Measurements from ENCODE around the gene PLCXD3.

The PLCXD3 gene

GRCh38 chr5:41349846-41350245, 160.6 kb downstream of the PLCXD3 start:
- TF ChIP-seq, protein P1, sequence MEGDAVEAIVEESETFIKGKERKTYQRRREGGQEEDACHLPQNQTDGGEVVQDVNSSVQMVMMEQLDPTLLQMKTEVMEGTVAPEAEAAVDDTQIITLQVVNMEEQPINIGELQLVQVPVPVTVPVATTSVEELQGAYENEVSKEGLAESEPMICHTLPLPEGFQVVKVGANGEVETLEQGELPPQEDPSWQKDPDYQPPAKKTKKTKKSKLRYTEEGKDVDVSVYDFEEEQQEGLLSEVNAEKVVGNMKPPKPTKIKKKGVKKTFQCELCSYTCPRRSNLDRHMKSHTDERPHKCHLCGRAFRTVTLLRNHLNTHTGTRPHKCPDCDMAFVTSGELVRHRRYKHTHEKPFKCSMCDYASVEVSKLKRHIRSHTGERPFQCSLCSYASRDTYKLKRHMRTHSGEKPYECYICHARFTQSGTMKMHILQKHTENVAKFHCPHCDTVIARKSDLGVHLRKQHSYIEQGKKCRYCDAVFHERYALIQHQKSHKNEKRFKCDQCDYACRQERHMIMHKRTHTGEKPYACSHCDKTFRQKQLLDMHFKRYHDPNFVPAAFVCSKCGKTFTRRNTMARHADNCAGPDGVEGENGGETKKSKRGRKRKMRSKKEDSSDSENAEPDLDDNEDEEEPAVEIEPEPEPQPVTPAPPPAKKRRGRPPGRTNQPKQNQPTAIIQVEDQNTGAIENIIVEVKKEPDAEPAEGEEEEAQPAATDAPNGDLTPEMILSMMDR (IDR thresholded peaks at IDR 0.05; ENCODE audit: control extremely low read depth, extremely low read depth, low read depth, missing control alignments) = no peak

GRCh38 chr5:41347569-41347968, 162.8 kb downstream of the PLCXD3 start:
- CTCF ChIA-PET = interaction anchor here (1.5 kb wide), 1 partner anchor 14 kb away, joined by 4 read pairs; no protein-coding TSS in a partner anchor
- no peak for DNase-seq (ENCODE audit: extremely low spot score)
- POLR2A ChIA-PET = no interaction called here
- TF ChIP-seq, protein P1 (IDR thresholded peaks at IDR 0.05; ENCODE audit: control extremely low read depth, extremely low read depth, low read depth, missing control alignments) = no peak

More at GRCh38 chr5:41349846-41350245, 160.6 kb downstream of the PLCXD3 start:
- no peak for DNase-seq (ENCODE audit: extremely low spot score)
- ChIA-PET POLR2A (no interaction called here), CTCF (interaction anchor here (0.9 to 1.5 kb wide), 3 partner anchors 9 to 11 kb away, joined by 3 read pairs; no protein-coding TSS in a partner anchor)

- POLR2A ChIA-PET = no interaction called here
- TF ChIP-seq, protein P1 (IDR thresholded peaks at IDR 0.05; ENCODE audit: control extremely low read depth, extremely low read depth, low read depth, missing control alignments) = no peak
- CTCF ChIA-PET = interaction anchor here (1.5 kb wide), 1 partner anchor 15 kb away, joined by 4 read pairs; no protein-coding TSS in a partner anchor
- no peak for DNase-seq (ENCODE audit: extremely low spot score)
Observed at GRCh38 chr5:41346609-41347008, 163.8 kb downstream of the PLCXD3 start.

GRCh38 chr5:41345295-41345694, 165.1 kb downstream of the PLCXD3 start:
- POLR2A ChIA-PET = no interaction called here
- TF ChIP-seq, protein P1 (IDR thresholded peaks at IDR 0.05; ENCODE audit: control extremely low read depth, extremely low read depth, low read depth, missing control alignments) = no peak
- no peak for DNase-seq (ENCODE audit: extremely low spot score)
- CTCF ChIA-PET = no interaction called here

- DNase-seq (ENCODE audit: extremely low spot score) = no peak
- TF ChIP-seq, protein P1 (IDR thresholded peaks at IDR 0.05; ENCODE audit: control extremely low read depth, extremely low read depth, low read depth, missing control alignments) = no peak
- ChIA-PET POLR2A (no interaction called here), CTCF (interaction anchor here (1.1 kb wide), 1 partner anchor 10 kb away, joined by 3 read pairs; no protein-coding TSS in a partner anchor)
Observed at GRCh38 chr5:41339339-41339738, 171.1 kb downstream of the PLCXD3 start.

- POLR2A ChIA-PET = no interaction called here
- CTCF ChIA-PET = interaction anchor here (1.1 kb wide), 1 partner anchor 12 kb away, joined by 3 read pairs; no protein-coding TSS in a partner anchor
- TF ChIP-seq, protein P1 (IDR thresholded peaks at IDR 0.05; ENCODE audit: control extremely low read depth, extremely low read depth, low read depth, missing control alignments) = no peak
- DNase-seq (ENCODE audit: extremely low spot score) = no peak
Observed at GRCh38 chr5:41338136-41338675, 172.2 kb downstream of the PLCXD3 start.

Data from GM10248 (cell line).